Activated T-helper 1 cell treated with anti-CD3 and anti-CD28 coated beads, Interleukin-2, amount 50 U/mL, for 16 hours (primary cell): Measurements from ENCODE around the gene ORAI3.

Experiments
- DNase-seq, 2 donors: peaks; one replicate each; pipeline ENCODE4 v3.0.0-alpha.2; 2020; ENCODE audit warnings: low read depth in 1 of 2, low spot score in 1 of 2

ORAI3 gene

GRCh38 chr16:30946671-30947540 is 2.0 kb upstream of the ORAI3 start:
- no peak for DNase-seq

GRCh38 chr16:30947541-30947858 is 1.4 kb upstream of the ORAI3 start:
- no peak for DNase-seq

- no peak for DNase-seq
Measured at GRCh38 chr16:30947859-30948666, 805 bp upstream of the ORAI3 start.

GRCh38 chr16:30949650-30950515 is 1.0 kb downstream of the ORAI3 start:
- DNase-seq = no peak

- no peak for DNase-seq
Measured at GRCh38 chr16:30950516-30951065, 1.7 kb downstream of the ORAI3 start.

GRCh38 chr16:30951193-30951592 is 2.3 kb downstream of the ORAI3 start:
- no peak for DNase-seq

GRCh38 chr16:30951750-30952149 is 2.9 kb downstream of the ORAI3 start:
- DNase-seq = no peak

GRCh38 chr16:30953111-30953510 is 4.2 kb downstream of the ORAI3 start:
- DNase-seq = no peak

- DNase-seq = peak in 1 of 2 donors; percentile 40
Measured at GRCh38 chr16:30953511-30954124, 4.8 kb downstream of the ORAI3 start.

- no peak for DNase-seq
Measured at GRCh38 chr16:30954993-30955392, 6.1 kb downstream of the ORAI3 start.

- DNase-seq = peak; percentile 77 to 83
Measured at GRCh38 chr16:30956601-30957455, 8.0 kb downstream of the ORAI3 start.

GRCh38 chr16:30957456-30958174 is 8.7 kb downstream of the ORAI3 start, which contains the start of gene SETD1A:
Gene SETD1A, plus strand, starts transcription at chr16:30957754. Its CDS starts 978 bp downstream, at chr16:30958732.
- DNase-seq = peak; percentile 92 to 96

- no peak for DNase-seq
Measured at GRCh38 chr16:30958175-30959079, 9.6 kb downstream of the ORAI3 start.

- DNase-seq = no peak
Measured at GRCh38 chr16:30961384-30961783, 12.5 kb downstream of the ORAI3 start.

- no peak for DNase-seq
Measured at GRCh38 chr16:30963925-30964511, 15.2 kb downstream of the ORAI3 start.

- DNase-seq = no peak
Measured at GRCh38 chr16:30964574-30965226, 15.8 kb downstream of the ORAI3 start.

- DNase-seq = no peak
Measured at GRCh38 chr16:30965436-30965835, 16.6 kb downstream of the ORAI3 start.
